GM12872 (cell line): Measurements from ENCODE around the gene C1QTNF8.

Experiments used
- CTCF ChIP-seq: IDR thresholded peaks from 3 replicates; pipeline ENCODE4 v1.5.1; 2011; ENCODE audit warnings: low read depth, mild to moderate bottlenecking, low read length, moderate library complexity; ENCODE audit not compliant: insufficient read depth

The C1QTNF8 gene

GRCh38 chr16:1045310-1045992, 50.6 kb downstream of the C1QTNF8 start:
- no peak for TF ChIP-seq CTCF

GRCh38 chr16:1044460-1045309, 51.4 kb downstream of the C1QTNF8 start:
- TF ChIP-seq CTCF, result no peak

- TF ChIP-seq CTCF, result no peak
These were observed 52.1 kb downstream of the C1QTNF8 start for GRCh38 chr16:1043881-1044451.

GRCh38 chr16:1042866-1043265, 53.2 kb downstream of the C1QTNF8 start:
- TF ChIP-seq CTCF, result no peak

- no peak for TF ChIP-seq CTCF
These were observed 53.8 kb downstream of the C1QTNF8 start for GRCh38 chr16:1042049-1042744.

GRCh38 chr16:1040346-1040745, 55.7 kb downstream of the C1QTNF8 start:
- no peak for TF ChIP-seq CTCF

GRCh38 chr16:1039762-1040161, 56.3 kb downstream of the C1QTNF8 start:
- TF ChIP-seq CTCF, result no peak
